Measurements from ENCODE around the gene ZDHHC24. TPM values are rescaled to one million over a fixed set of nuclear protein-coding genes. Genes with fewer than 3 reads are reported as not detected.

ZDHHC24 gene
- total RNA-seq, 2 experiments from 2014 or later: 17.0 to 18.4 TPM

- POLR2A ChIA-PET: interaction anchor here (0.8 to 1.6 kb wide), 3 partner anchors 16 to 77 kb away, joined by 3 to 7 read pairs (median 3); partner anchors contain the start of genes ACTN3, RBM14, RBM4 and ZDHHC24
- no peak overlapping the region for H3K27ac Mint-ChIP-seq
- Histone ChIP-seq H3K27me3 (ENCODE audit: control insufficient read depth in 1 of 2, insufficient read depth in 2 of 2, low read length in 2 of 2) (peaks cover 8 to 9% of the 10 kb centered on the region in 2 experiments), H3K4me1 (ENCODE audit: insufficient read depth, low read length) (peaks cover 9% of the 10 kb centered on the region), H3K4me3 (ENCODE audit: low read length) (no peak overlapping the region), H3K27ac (ENCODE audit: low read depth in 1 of 2, low read length in 2 of 2) (no peak overlapping the region), H3K36me3 (ENCODE audit: insufficient read depth, low read length) (no peaks in the 10 kb centered on the region), H3K9me3 (ENCODE audit: control insufficient read depth in 1 of 2, insufficient read depth in 1 of 2, low read length in 2 of 2) (peaks cover 0 to 6% of the 10 kb centered on the region in 2 experiments)
- intact Hi-C loops (cut with DNase I, micrococcal nuclease): no loop called here
- H3K27me3 Mint-ChIP-seq: peaks cover 8% of the 10 kb centered on the region
- CTCF ChIA-PET: no interaction called here
- H3K4me3 Mint-ChIP-seq: no peak overlapping the region
- TF ChIP-seq, protein P1, sequence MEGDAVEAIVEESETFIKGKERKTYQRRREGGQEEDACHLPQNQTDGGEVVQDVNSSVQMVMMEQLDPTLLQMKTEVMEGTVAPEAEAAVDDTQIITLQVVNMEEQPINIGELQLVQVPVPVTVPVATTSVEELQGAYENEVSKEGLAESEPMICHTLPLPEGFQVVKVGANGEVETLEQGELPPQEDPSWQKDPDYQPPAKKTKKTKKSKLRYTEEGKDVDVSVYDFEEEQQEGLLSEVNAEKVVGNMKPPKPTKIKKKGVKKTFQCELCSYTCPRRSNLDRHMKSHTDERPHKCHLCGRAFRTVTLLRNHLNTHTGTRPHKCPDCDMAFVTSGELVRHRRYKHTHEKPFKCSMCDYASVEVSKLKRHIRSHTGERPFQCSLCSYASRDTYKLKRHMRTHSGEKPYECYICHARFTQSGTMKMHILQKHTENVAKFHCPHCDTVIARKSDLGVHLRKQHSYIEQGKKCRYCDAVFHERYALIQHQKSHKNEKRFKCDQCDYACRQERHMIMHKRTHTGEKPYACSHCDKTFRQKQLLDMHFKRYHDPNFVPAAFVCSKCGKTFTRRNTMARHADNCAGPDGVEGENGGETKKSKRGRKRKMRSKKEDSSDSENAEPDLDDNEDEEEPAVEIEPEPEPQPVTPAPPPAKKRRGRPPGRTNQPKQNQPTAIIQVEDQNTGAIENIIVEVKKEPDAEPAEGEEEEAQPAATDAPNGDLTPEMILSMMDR (IDR thresholded peaks at IDR 0.05): no peak
- DNase-seq (no peak), ATAC-seq (ENCODE audit: poor library complexity) (no peak)
- peaks cover 5% of the 10 kb centered on the region for H3K4me1 Mint-ChIP-seq (ENCODE audit: low read depth)
- no peaks in the 10 kb centered on the region for H3K36me3 Mint-ChIP-seq (ENCODE audit: low read depth)
- H3K9me3 Mint-ChIP-seq: no peaks in the 10 kb centered on the region
These were observed 15.5 kb upstream of the ZDHHC24 start for GRCh38 chr11:66561178-66561974.

GRCh38 chr11:66559866-66560676, 14.2 kb upstream of the ZDHHC24 start:
- Histone ChIP-seq H3K27ac (ENCODE audit: low read depth in 1 of 2, low read length in 2 of 2) (no peak overlapping the region), H3K36me3 (ENCODE audit: insufficient read depth, low read length) (no peaks in the 10 kb centered on the region), H3K27me3 (ENCODE audit: control insufficient read depth in 1 of 2, insufficient read depth in 2 of 2, low read length in 2 of 2) (peaks cover 8 to 9% of the 10 kb centered on the region in 2 experiments), H3K4me3 (ENCODE audit: low read length) (no peak overlapping the region), H3K9me3 (ENCODE audit: control insufficient read depth in 1 of 2, insufficient read depth in 1 of 2, low read length in 2 of 2) (peaks cover 0 to 6% of the 10 kb centered on the region in 2 experiments), H3K4me1 (ENCODE audit: insufficient read depth, low read length) (peaks cover 9% of the 10 kb centered on the region)
- TF ChIP-seq, protein P1 (IDR thresholded peaks at IDR 0.05): no peak
- H3K4me1 Mint-ChIP-seq (ENCODE audit: low read depth): peaks cover 5% of the 10 kb centered on the region
- peaks cover 14% of the 10 kb centered on the region for H3K27me3 Mint-ChIP-seq
- H3K4me3 Mint-ChIP-seq: no peak overlapping the region
- no peaks in the 10 kb centered on the region for H3K36me3 Mint-ChIP-seq (ENCODE audit: low read depth)
- intact Hi-C loops (cut with DNase I, micrococcal nuclease): no loop called here
- no peaks in the 10 kb centered on the region for H3K9me3 Mint-ChIP-seq
- ChIA-PET POLR2A (interaction anchor here (0.6 kb wide), 1 partner anchor 59 kb away, joined by 3 read pairs; no protein-coding TSS in a partner anchor), CTCF (interaction anchor here (0.6 kb wide), 1 partner anchor 1223 kb away, joined by 3 read pairs; no protein-coding TSS in a partner anchor)
- ATAC-seq (ENCODE audit: poor library complexity): no peak
- H3K27ac Mint-ChIP-seq: no peak overlapping the region
- DNase-seq: no peak

GRCh38 chr11:66559142-66559865, 13.5 kb upstream of the ZDHHC24 start:
- Histone ChIP-seq H3K4me1 (ENCODE audit: insufficient read depth, low read length) (peaks cover 9% of the 10 kb centered on the region), H3K9me3 (ENCODE audit: control insufficient read depth in 1 of 2, insufficient read depth in 1 of 2, low read length in 2 of 2) (peaks cover 0 to 6% of the 10 kb centered on the region in 2 experiments), H3K36me3 (ENCODE audit: insufficient read depth, low read length) (no peaks in the 10 kb centered on the region), H3K27me3 (ENCODE audit: control insufficient read depth in 1 of 2, insufficient read depth in 2 of 2, low read length in 2 of 2) (peaks cover 8 to 9% of the 10 kb centered on the region in 2 experiments), H3K27ac (ENCODE audit: low read depth in 1 of 2, low read length in 2 of 2) (no peak overlapping the region), H3K4me3 (ENCODE audit: low read length) (no peak overlapping the region)
- H3K4me1 Mint-ChIP-seq (ENCODE audit: low read depth): peaks cover 5% of the 10 kb centered on the region
- ChIA-PET POLR2A (interaction anchor here (0.6 to 1.2 kb wide), 2 partner anchors 60 to 79 kb away, joined by 3 to 4 read pairs; partner anchors contain the start of gene RBM4), CTCF (interaction anchor here (0.6 kb wide), 1 partner anchor 1224 kb away, joined by 3 read pairs; no protein-coding TSS in a partner anchor)
- ATAC-seq (ENCODE audit: poor library complexity) (peak; percentile 85), DNase-seq (peak in 9 of 14 experiments; percentile 7 to 72 (median 43))
- H3K27ac Mint-ChIP-seq: no peak overlapping the region
- H3K36me3 Mint-ChIP-seq (ENCODE audit: low read depth): no peaks in the 10 kb centered on the region
- H3K27me3 Mint-ChIP-seq: peaks cover 14% of the 10 kb centered on the region
- intact Hi-C loops (cut with DNase I, micrococcal nuclease): no loop called here
- no peaks in the 10 kb centered on the region for H3K9me3 Mint-ChIP-seq
- H3K4me3 Mint-ChIP-seq: no peak overlapping the region
- TF ChIP-seq, protein P1 (IDR thresholded peaks at IDR 0.05): no peak

Measured in CD4-positive, alpha-beta T cell (primary cell).